HEK293 (cell line): Measurements from ENCODE around the gene GGN.

Experiments used
- CTCF ChIA-PET: fragments of 350-600 bp; formaldehyde crosslinking; extraction: SDS; loops from one replicate; lab custom pipeline; 2021; ENCODE audit warnings: antibody characterized with exemption; lab: Yijun Ruan, JAX
- POLR2A ChIA-PET: fragments of 300-600 bp; formaldehyde crosslinking; extraction: SDS; loops from one replicate; lab custom pipeline; 2020; ENCODE audit warnings: antibody characterized with exemption, inconsistent platforms; lab: Yijun Ruan, JAX
- H3K27ac ChIP-seq: fragments of 200-500 bp; sonication (Bioruptor generic); 2 replicates; pipeline ENCODE4 v1.5.1; 2014; ENCODE audit warnings: low read depth, low read length, control low read depth, inconsistent platforms; ENCODE audit errors: extremely low read depth
- H3K36me3 ChIP-seq, 2 experiments: fragments of 200-500 bp in 1 of 2; sonication (Bioruptor generic) in 1 of 2; 1 replicate in 1 of 2; 2 replicates in 1 of 2; pipeline ENCODE4 v1.5.1; 2014 to 2017; ENCODE audit warnings: inconsistent platforms in 2 of 2, low read length in 2 of 2; ENCODE audit not compliant: control insufficient read depth in 2 of 2, insufficient read depth in 1 of 2
- H3K4me1 ChIP-seq: fragments of 200-500 bp; sonication (Bioruptor generic); 2 replicates; pipeline ENCODE4 v1.5.1; 2014; ENCODE audit warnings: mild to moderate bottlenecking, low read length, inconsistent platforms; ENCODE audit not compliant: control insufficient read depth, insufficient read depth
- H3K4me3 ChIP-seq: 2 replicates; pipeline ENCODE4 v1.5.1; 2011; ENCODE audit warnings: low read depth, mild to moderate bottlenecking, control low read depth, low read length, moderate library complexity
- H3K9me3 ChIP-seq: fragments of 200-500 bp; sonication (Bioruptor generic); 2 replicates; pipeline ENCODE4 v1.5.1; 2014; ENCODE audit warnings: low read depth, low read length, inconsistent platforms; ENCODE audit not compliant: control insufficient read depth, insufficient read depth
- EGR2 ChIP-seq: fragments of 450-650 bp; formaldehyde crosslinking; IDR thresholded peaks from 2 replicates; pipeline ENCODE4 v1.5.1; 2016; ENCODE audit warnings: low read depth, missing biosample characterization, missing genetic modification characterization
- GLIS2 ChIP-seq: fragments of 450-650 bp; formaldehyde crosslinking; IDR thresholded peaks from 2 replicates; pipeline ENCODE4 v1.5.1; 2016; ENCODE audit warnings: missing biosample characterization, missing genetic modification characterization
- ZBTB48 ChIP-seq: fragments of 450-650 bp; formaldehyde crosslinking; IDR thresholded peaks from 2 replicates; pipeline ENCODE4 v1.5.1; 2016; ENCODE audit warnings: missing biosample characterization, missing genetic modification characterization
- ZIC2 ChIP-seq: fragments of 450-650 bp; formaldehyde crosslinking; IDR thresholded peaks from 2 replicates; pipeline ENCODE4 v1.5.1; 2016; ENCODE audit warnings: missing biosample characterization, missing genetic modification characterization
- ZNF140 ChIP-seq: fragments of 450-650 bp; formaldehyde crosslinking; IDR thresholded peaks from 2 replicates; pipeline ENCODE4 v1.5.1; 2016; ENCODE audit warnings: missing biosample characterization, missing genetic modification characterization
- ZNF223 ChIP-seq: fragments of 450-650 bp; formaldehyde crosslinking; IDR thresholded peaks from 2 replicates; pipeline ENCODE4 v1.5.1; 2016; ENCODE audit warnings: missing biosample characterization, missing genetic modification characterization
- ZNF274 ChIP-seq, 2 experiments: fragments of 200-500 bp in 1 of 2; fragments of 450-650 bp in 1 of 2; sonication (Bioruptor generic) in 1 of 2; formaldehyde crosslinking in 1 of 2; IDR thresholded peaks; 2 replicates each; pipeline versions ENCODE4 v1.5.1 to v1.6.1; 2014 to 2016; ENCODE audit warnings: borderline replicate concordance in 1 of 2, inconsistent platforms in 1 of 2, low read length in 1 of 2, missing biosample characterization in 1 of 2, missing genetic modification characterization in 1 of 2
- ZNF366 ChIP-seq: fragments of 450-650 bp; formaldehyde crosslinking; conservative IDR thresholded peaks from 2 replicates; pipeline ENCODE4 v1.5.1; 2016; ENCODE audit warnings: missing biosample characterization, missing genetic modification characterization
- ZNF416 ChIP-seq: fragments of 450-650 bp; formaldehyde crosslinking; IDR thresholded peaks from 2 replicates; pipeline ENCODE4 v1.5.1; 2016; ENCODE audit warnings: missing biosample characterization, missing genetic modification characterization
- ZNF501 ChIP-seq: fragments of 450-650 bp; formaldehyde crosslinking; IDR thresholded peaks from 2 replicates; pipeline ENCODE4 v1.5.1; 2016; ENCODE audit warnings: missing biosample characterization, missing genetic modification characterization
- ZNF785 ChIP-seq: fragments of 450-650 bp; formaldehyde crosslinking; IDR thresholded peaks from 2 replicates; pipeline ENCODE4 v1.5.1; 2016; ENCODE audit warnings: missing biosample characterization, missing genetic modification characterization
- TF ChIP-seq, protein P1 (sequence below): fragments of 450-650 bp; formaldehyde crosslinking; IDR thresholded peaks from 2 replicates; pipeline ENCODE4 v1.5.1; 2016; ENCODE audit warnings: missing biosample characterization, missing genetic modification characterization
- TF ChIP-seq, protein P2 (sequence below): fragments of 450-650 bp; formaldehyde crosslinking; IDR thresholded peaks from 2 replicates; pipeline ENCODE4 v1.5.1; 2016; ENCODE audit warnings: missing biosample characterization, missing genetic modification characterization
- TF ChIP-seq, protein P3 (sequence below): fragments of 450-650 bp; formaldehyde crosslinking; IDR thresholded peaks from 2 replicates; pipeline ENCODE4 v1.5.1; 2016; ENCODE audit warnings: missing biosample characterization, missing genetic modification characterization
- TF ChIP-seq, protein P4 (sequence below): fragments of 450-650 bp; formaldehyde crosslinking; IDR thresholded peaks from 2 replicates; pipeline ENCODE4 v1.5.1; 2016; ENCODE audit warnings: missing biosample characterization, missing genetic modification characterization
- TF ChIP-seq, protein P5 (sequence below): fragments of 450-650 bp; formaldehyde crosslinking; IDR thresholded peaks from 2 replicates; pipeline ENCODE4 v1.5.0; 2017; ENCODE audit warnings: missing biosample characterization, missing genetic modification characterization, borderline replicate concordance

Gene GGN

DNA sequence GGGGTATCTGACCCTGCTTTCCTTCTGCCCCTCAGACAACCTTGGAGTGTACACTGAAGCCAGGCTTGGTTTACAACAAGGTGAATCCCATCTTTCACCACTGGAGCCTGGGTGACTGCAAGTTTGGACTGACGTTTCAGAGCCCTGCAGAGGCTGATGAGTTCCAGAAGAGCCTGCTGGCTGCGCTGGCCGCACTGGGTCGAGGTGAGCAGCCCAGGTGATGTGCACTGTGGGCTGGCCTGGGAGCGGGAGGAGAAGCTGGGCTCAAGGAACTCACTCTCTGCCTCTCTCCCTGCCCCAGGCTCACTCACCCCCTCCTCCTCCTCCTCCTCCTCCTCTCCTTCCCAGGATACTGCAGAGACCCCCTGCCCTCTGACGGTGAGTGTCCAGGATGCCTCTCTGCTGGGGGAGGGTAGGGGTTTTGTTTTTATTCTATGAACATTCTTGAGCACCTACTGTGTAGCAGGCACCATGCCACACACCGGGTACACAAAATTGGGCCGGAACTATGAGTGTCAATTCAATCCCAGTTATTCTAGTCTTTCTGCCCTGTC, 4.2 kb upstream of the GGN start:
- H3K27ac ChIP-seq, result no peak overlapping the region
- peaks cover 5 to 10% of the 10 kb centered on the region in 2 experiments; a peak in 2 of 3 replicates for H3K36me3 ChIP-seq
- TF ChIP-seq ZNF223 (no peak), ZIC2 (tag by site-specific recombination) (peak; percentile 74)
- no peak overlapping the region for H3K4me3 ChIP-seq
- H3K4me1 ChIP-seq, result peaks cover 14% of the 10 kb centered on the region
- H3K9me3 ChIP-seq, result no peaks in the 10 kb centered on the region
- ChIA-PET CTCF (interaction anchor here (0.6 to 9.2 kb wide), 3 partner anchors 12 to 442 kb away, joined by 3 to 76 read pairs (median 4); partner anchors contain the start of genes FAM98C and PSMD8), POLR2A (interaction anchor here (1.6 to 1.7 kb wide), 2 partner anchors 8 to 10 kb away, joined by 4 to 5 read pairs; no protein-coding TSS in a partner anchor)

DNA sequence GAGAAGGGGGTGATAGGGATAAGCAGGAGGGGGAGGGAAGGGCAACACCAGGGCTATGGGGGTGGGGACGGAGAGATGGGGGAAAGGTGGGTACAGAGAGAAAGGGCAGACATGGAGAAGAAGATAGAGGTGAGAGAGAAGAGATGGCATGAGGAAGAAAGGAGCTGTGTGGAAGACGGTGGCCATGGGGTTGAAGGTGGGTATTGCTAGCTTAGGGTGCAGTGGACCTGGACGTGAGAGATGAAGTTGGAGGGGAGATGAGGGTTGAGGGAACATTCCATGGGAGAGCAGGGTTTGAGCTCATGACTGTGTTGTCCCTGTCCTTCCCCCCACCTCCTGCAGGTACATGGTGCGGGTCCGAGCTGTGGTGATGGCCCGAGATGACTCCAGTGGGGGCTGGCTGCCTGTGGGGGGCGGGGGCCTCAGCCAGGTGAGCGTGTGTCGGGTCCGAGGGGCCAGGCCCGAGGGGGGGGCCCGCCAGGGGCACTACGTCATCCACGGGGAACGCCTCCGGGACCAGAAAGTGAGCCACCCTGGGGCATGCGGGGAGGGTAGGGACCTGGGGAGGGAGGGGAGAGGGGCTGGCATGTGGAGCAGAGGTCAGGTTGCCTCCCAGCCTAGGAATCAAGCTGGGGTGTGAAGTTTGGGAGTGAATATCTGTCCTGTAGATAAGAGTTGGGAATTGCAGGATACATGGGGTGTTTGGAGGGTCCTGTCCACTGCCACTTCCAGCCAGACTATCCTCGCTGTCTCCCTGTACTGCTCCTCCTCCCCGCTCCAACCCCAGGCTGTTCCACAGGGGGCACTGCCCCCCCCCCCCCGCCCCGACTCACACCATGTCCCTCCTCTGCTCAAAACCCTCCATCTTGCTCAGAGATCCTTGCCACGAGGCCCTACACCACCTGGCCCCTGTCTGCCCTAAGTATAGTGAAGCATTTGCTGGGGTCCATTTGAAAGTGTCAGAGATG, 2.4 kb upstream of the GGN start:
- ChIA-PET CTCF (interaction anchor here (1.0 to 9.2 kb wide), 5 partner anchors 8 to 488 kb away, joined by 3 to 76 read pairs (median 3); partner anchors contain the start of gene FAM98C), POLR2A (interaction anchor here (0.7 to 4.7 kb wide), 5 partner anchors 8 to 483 kb away, joined by 4 to 223 read pairs (median 4); partner anchors contain the start of genes FAM98C, PSMD8 and SIPA1L3)
- H3K27ac ChIP-seq, result 0 out of 2 replicates have a peak overlapping the region, but pooled peaks have one; percentile 37
- peaks cover 5 to 19% of the 10 kb centered on the region in 2 experiments; a peak in 2 of 3 replicates for H3K36me3 ChIP-seq
- no peaks in the 10 kb centered on the region for H3K9me3 ChIP-seq
- H3K4me3 ChIP-seq, result no peak overlapping the region
- peaks cover 19% of the 10 kb centered on the region for H3K4me1 ChIP-seq
- TF ChIP-seq ZNF416 (0 out of 2 replicates have a peak, but pooled peaks have one; percentile 21), ZNF501 (tag by site-specific recombination) (no peak), ZNF785 (tag by site-specific recombination) (0 out of 2 replicates have a peak, but pooled peaks have one; percentile 48), ZNF274 (IDR thresholded peaks at IDR 0.05; ENCODE audit: low read length) (no peak), ZNF274 (tag by site-specific recombination; IDR thresholded peaks at IDR 0.05; ENCODE audit: borderline replicate concordance) (peak; percentile 54; the same call in 1 of the 2 replicates), ZNF140 (tag by site-specific recombination) (no peak), ZBTB48 (tag by site-specific recombination) (peak; percentile 37; the same call in 1 of the 2 replicates), ZNF366 (peak; percentile 76), GLIS2 (tag by site-specific recombination) (peak; percentile 36; the same call in 1 of the 2 replicates), ZNF223 (0 out of 2 replicates have a peak, but pooled peaks have one; percentile 6), EGR2 (tag by site-specific recombination) (peak; percentile 23; the same call in 1 of the 2 replicates)
- TF ChIP-seq, protein P1, sequence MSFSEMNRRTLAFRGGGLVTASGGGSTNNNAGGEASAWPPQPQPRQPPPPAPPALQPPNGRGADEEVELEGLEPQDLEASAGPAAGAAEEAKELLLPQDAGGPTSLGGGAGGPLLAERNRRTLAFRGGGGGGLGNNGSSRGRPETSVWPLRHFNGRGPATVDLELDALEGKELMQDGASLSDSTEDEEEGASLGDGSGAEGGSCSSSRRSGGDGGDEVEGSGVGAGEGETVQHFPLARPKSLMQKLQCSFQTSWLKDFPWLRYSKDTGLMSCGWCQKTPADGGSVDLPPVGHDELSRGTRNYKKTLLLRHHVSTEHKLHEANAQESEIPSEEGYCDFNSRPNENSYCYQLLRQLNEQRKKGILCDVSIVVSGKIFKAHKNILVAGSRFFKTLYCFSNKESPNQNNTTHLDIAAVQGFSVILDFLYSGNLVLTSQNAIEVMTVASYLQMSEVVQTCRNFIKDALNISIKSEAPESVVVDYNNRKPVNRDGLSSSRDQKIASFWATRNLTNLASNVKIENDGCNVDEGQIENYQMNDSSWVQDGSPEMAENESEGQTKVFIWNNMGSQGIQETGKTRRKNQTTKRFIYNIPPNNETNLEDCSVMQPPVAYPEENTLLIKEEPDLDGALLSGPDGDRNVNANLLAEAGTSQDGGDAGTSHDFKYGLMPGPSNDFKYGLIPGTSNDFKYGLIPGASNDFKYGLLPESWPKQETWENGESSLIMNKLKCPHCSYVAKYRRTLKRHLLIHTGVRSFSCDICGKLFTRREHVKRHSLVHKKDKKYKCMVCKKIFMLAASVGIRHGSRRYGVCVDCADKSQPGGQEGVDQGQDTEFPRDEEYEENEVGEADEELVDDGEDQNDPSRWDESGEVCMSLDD (tag by site-specific recombination), result peak; percentile 26; the same call in 1 of the 2 replicates
- TF ChIP-seq, protein P2, sequence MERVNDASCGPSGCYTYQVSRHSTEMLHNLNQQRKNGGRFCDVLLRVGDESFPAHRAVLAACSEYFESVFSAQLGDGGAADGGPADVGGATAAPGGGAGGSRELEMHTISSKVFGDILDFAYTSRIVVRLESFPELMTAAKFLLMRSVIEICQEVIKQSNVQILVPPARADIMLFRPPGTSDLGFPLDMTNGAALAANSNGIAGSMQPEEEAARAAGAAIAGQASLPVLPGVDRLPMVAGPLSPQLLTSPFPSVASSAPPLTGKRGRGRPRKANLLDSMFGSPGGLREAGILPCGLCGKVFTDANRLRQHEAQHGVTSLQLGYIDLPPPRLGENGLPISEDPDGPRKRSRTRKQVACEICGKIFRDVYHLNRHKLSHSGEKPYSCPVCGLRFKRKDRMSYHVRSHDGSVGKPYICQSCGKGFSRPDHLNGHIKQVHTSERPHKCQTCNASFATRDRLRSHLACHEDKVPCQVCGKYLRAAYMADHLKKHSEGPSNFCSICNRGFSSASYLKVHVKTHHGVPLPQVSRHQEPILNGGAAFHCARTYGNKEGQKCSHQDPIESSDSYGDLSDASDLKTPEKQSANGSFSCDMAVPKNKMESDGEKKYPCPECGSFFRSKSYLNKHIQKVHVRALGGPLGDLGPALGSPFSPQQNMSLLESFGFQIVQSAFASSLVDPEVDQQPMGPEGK (tag by site-specific recombination), result peak; percentile 46; the same call in 1 of the 2 replicates
- TF ChIP-seq, protein P3, sequence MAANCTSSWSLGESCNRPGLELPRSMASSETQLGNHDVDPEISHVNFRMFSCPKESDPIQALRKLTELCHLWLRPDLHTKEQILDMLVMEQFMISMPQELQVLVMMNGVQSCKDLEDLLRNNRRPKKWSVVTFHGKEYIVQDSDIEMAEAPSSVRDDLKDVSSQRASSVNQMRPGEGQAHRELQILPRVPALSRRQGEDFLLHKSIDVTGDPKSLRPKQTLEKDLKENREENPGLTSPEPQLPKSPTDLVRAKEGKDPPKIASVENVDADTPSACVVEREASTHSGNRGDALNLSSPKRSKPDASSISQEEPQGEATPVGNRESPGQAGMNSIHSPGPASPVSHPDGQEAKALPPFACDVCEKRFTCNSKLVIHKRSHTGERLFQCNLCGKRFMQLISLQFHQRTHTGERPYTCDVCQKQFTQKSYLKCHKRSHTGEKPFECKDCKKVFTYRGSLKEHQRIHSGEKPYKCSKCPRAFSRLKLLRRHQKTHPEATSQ (tag by site-specific recombination), result no peak
- TF ChIP-seq, protein P4, sequence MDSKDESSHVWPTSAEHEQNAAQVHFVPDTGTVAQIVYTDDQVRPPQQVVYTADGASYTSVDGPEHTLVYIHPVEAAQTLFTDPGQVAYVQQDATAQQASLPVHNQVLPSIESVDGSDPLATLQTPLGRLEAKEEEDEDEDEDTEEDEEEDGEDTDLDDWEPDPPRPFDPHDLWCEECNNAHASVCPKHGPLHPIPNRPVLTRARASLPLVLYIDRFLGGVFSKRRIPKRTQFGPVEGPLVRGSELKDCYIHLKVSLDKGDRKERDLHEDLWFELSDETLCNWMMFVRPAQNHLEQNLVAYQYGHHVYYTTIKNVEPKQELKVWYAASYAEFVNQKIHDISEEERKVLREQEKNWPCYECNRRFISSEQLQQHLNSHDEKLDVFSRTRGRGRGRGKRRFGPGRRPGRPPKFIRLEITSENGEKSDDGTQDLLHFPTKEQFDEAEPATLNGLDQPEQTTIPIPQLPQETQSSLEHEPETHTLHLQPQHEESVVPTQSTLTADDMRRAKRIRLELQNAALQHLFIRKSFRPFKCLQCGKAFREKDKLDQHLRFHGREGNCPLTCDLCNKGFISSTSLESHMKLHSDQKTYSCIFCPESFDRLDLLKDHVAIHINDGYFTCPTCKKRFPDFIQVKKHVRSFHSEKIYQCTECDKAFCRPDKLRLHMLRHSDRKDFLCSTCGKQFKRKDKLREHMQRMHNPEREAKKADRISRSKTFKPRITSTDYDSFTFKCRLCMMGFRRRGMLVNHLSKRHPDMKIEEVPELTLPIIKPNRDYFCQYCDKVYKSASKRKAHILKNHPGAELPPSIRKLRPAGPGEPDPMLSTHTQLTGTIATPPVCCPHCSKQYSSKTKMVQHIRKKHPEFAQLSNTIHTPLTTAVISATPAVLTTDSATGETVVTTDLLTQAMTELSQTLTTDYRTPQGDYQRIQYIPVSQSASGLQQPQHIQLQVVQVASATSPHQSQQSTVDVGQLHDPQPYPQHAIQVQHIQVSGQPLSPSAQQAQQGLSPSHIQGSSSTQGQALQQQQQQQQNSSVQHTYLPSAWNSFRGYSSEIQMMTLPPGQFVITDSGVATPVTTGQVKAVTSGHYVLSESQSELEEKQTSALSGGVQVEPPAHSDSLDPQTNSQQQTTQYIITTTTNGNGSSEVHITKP (tag by site-specific recombination), result peak; percentile 66; the same call in 1 of the 2 replicates
- TF ChIP-seq, protein P5, sequence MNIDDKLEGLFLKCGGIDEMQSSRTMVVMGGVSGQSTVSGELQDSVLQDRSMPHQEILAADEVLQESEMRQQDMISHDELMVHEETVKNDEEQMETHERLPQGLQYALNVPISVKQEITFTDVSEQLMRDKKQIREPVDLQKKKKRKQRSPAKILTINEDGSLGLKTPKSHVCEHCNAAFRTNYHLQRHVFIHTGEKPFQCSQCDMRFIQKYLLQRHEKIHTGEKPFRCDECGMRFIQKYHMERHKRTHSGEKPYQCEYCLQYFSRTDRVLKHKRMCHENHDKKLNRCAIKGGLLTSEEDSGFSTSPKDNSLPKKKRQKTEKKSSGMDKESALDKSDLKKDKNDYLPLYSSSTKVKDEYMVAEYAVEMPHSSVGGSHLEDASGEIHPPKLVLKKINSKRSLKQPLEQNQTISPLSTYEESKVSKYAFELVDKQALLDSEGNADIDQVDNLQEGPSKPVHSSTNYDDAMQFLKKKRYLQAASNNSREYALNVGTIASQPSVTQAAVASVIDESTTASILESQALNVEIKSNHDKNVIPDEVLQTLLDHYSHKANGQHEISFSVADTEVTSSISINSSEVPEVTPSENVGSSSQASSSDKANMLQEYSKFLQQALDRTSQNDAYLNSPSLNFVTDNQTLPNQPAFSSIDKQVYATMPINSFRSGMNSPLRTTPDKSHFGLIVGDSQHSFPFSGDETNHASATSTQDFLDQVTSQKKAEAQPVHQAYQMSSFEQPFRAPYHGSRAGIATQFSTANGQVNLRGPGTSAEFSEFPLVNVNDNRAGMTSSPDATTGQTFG (tag by site-specific recombination), result 0 out of 2 replicates have a peak, but pooled peaks have one; percentile 22
